Measurements from ENCODE around the gene CFI. TPM values are rescaled to one million over a fixed set of nuclear protein-coding genes. Genes with fewer than 3 reads are reported as not detected.

Gene CFI
- total and polyA plus RNA-seq, 9 of the 15 experiments (the other 6 are each of a cell fraction or from before 2014, with no cell fraction given): 0.30 to 8.4 (median 0.95) TPM

- no peak for TF ChIP-seq USF2 (CRISPR knock-in tag; IDR thresholded peaks at IDR 0.05)
- TF ChIP-seq NUFIP1 (IDR thresholded peaks at IDR 0.05; ENCODE audit: partially characterized antibody): no peak
- no peak for TF ChIP-seq SAFB2 (IDR thresholded peaks at IDR 0.05; ENCODE audit: borderline replicate concordance, low read depth, low read length, severe bottlenecking)
- TF ChIP-seq ETV1 (tag; conservative IDR thresholded peaks at IDR 0.05; ENCODE audit: low read depth): no peak
- TF ChIP-seq TBL1XR1 (IDR thresholded peaks at IDR 0.05; ENCODE audit: low read length in 2 of 2): no peak
- TF ChIP-seq SP1 (CRISPR knock-in tag; IDR thresholded peaks at IDR 0.05): no peak
- no peak for TF ChIP-seq HDAC3 (IDR thresholded peaks at IDR 0.05; ENCODE audit: borderline replicate concordance, partially characterized antibody)
- TF ChIP-seq ZBTB40 (IDR thresholded peaks at IDR 0.05): no peak
- TF ChIP-seq ZBTB40 (CRISPR knock-in tag; IDR thresholded peaks at IDR 0.05): no peak
- no peak for TF ChIP-seq ZBTB49 (CRISPR knock-in tag; IDR thresholded peaks at IDR 0.05; ENCODE audit: borderline replicate concordance)
- no peak for TF ChIP-seq ATF2 (CRISPR knock-in tag; IDR thresholded peaks at IDR 0.05)
- no peak for TF ChIP-seq NR3C1 (CRISPR knock-in tag; IDR thresholded peaks at IDR 0.05)
- TF ChIP-seq CSDE1 (IDR thresholded peaks at IDR 0.05): no peak
- no peak for TF ChIP-seq RBM34 (IDR thresholded peaks at IDR 0.05; ENCODE audit: borderline replicate concordance, insufficient read depth, low read length)
- peak; percentile 52 for TF ChIP-seq FOS (IDR thresholded peaks at IDR 0.05; ENCODE audit: extremely low read depth, insufficient read length)
- no peak for TF ChIP-seq BDP1 (IDR thresholded peaks at IDR 0.05; ENCODE audit: insufficient read depth, insufficient read length)
These were observed 80.8 kb downstream of the CFI start (continued) for GRCh38 chr4:109721033-109721432.

All from K562 (cell line).